IMR-90 (cell line): ENCODE measurements around the gene C16orf82. TPM values are rescaled to one million over a fixed set of nuclear protein-coding genes. Genes with fewer than 3 reads are reported as not detected.

Experiments used
- ATAC-seq: fragments of 200-7000 bp; cut with Tn5 transposase; 2 replicates; pipeline ENCODE4 v1.9.1; 2020; ENCODE audit warnings: low read depth, mild to moderate bottlenecking, moderate library complexity
- BruUV-seq: library from RNA; stranded (reverse); fragments of 400-500 nt; replicated peaks from 2 replicates; lab custom pipeline; 2021; lab: Mats Ljungman, UMichigan
- CTCF ChIA-PET: fragments of 300-600 bp; formaldehyde crosslinking; extraction: SDS; loops from one replicate; lab custom pipeline; 2021; ENCODE audit warnings: antibody characterized with exemption; lab: Yijun Ruan, JAX
- POLR2A ChIA-PET: fragments of 300-600 bp; sonication (Branson Sonifier 250); formaldehyde crosslinking; loops from one replicate; lab custom pipeline; 2022; ENCODE audit warnings: antibody characterized with exemption; ENCODE audit not compliant: unreplicated experiment; lab: Charles Lee
- DNase-seq: peaks from one replicate; pipeline ENCODE4 v3.0.0; 2013
- H2AFZ ChIP-seq: replicated peaks from 2 replicates; pipeline ENCODE3; 2013; ENCODE audit warnings: low read length, mild to moderate bottlenecking; ENCODE audit not compliant: poor library complexity
- H2AK5ac ChIP-seq: 2 replicates; pipeline ENCODE4 v1.6.1; 2013; ENCODE audit warnings: low read depth, low read length, inconsistent platforms
- H2AK9ac ChIP-seq: replicated peaks from 2 replicates; pipeline ENCODE3; 2013; ENCODE audit warnings: mild to moderate bottlenecking, low read depth, low read length, moderate library complexity; ENCODE audit not compliant: poor library complexity
- H2BK120ac ChIP-seq: 2 replicates; pipeline ENCODE4 v1.6.1; 2013; ENCODE audit warnings: low read depth, low read length, inconsistent platforms
- H2BK15ac ChIP-seq: 3 replicates; pipeline ENCODE4 v1.6.1; 2013; ENCODE audit warnings: low read depth, low read length, inconsistent platforms
- H2BK20ac ChIP-seq: 2 replicates; pipeline ENCODE4 v1.6.1; 2013; ENCODE audit warnings: low read depth, mild to moderate bottlenecking, inconsistent platforms, low read length, moderate library complexity
- H2BK5ac ChIP-seq: 2 replicates; pipeline ENCODE4 v1.6.1; 2013; ENCODE audit warnings: mild to moderate bottlenecking, low read depth, low read length, inconsistent platforms; ENCODE audit not compliant: poor library complexity, severe bottlenecking
- H3K14ac ChIP-seq: replicated peaks from 2 replicates; pipeline ENCODE4 v1.6.1; 2013; ENCODE audit warnings: low read depth, low read length, inconsistent platforms
- H3K18ac ChIP-seq: 2 replicates; pipeline ENCODE4 v1.6.1; 2013; ENCODE audit warnings: low read depth, low read length, control low read depth
- H3K23ac ChIP-seq: 2 replicates; pipeline ENCODE4 v1.6.1; 2013; ENCODE audit warnings: low read depth, low read length, inconsistent platforms
- H3K27ac ChIP-seq: 2 replicates; pipeline ENCODE4 v1.5.1; 2013; ENCODE audit warnings: mild to moderate bottlenecking, control low read depth, low read length; ENCODE audit not compliant: insufficient read depth
- H3K27me3 ChIP-seq: 2 replicates; pipeline ENCODE4 v1.6.1; 2013; ENCODE audit warnings: low read length; ENCODE audit not compliant: control insufficient read depth, insufficient read depth
- H3K36me3 ChIP-seq: 2 replicates; pipeline ENCODE4 v1.6.1; 2013; ENCODE audit warnings: low read length, mixed read lengths; ENCODE audit not compliant: control insufficient read depth, insufficient read depth
- H3K4ac ChIP-seq: 2 replicates; pipeline ENCODE4 v1.6.1; 2013; ENCODE audit warnings: low read depth, low read length, inconsistent platforms
- H3K4me1 ChIP-seq: 2 replicates; pipeline ENCODE4 v1.6.1; 2013; ENCODE audit warnings: low read length, mixed read lengths; ENCODE audit not compliant: control insufficient read depth, insufficient read depth
- H3K4me2 ChIP-seq: 2 replicates; pipeline ENCODE4 v1.6.1; 2013; ENCODE audit warnings: low read depth, mild to moderate bottlenecking, control low read depth, low read length, moderate library complexity
- H3K4me3 ChIP-seq: 2 replicates; pipeline ENCODE4 v1.5.1; 2013; ENCODE audit warnings: low read depth, mild to moderate bottlenecking, control low read depth, low read length, moderate library complexity; ENCODE audit not compliant: insufficient read depth
- H3K56ac ChIP-seq: 2 replicates; pipeline ENCODE4 v1.6.1; 2013; ENCODE audit warnings: low read length, inconsistent platforms; ENCODE audit not compliant: insufficient read depth; ENCODE audit errors: extremely low read depth
- H3K79me1 ChIP-seq, 2 experiments: 2 replicates each; pipeline ENCODE4 v1.6.1; 2013; ENCODE audit warnings: low read length in 2 of 2, inconsistent platforms in 1 of 2, low read depth in 1 of 2
- H3K9ac ChIP-seq: 2 replicates; pipeline ENCODE4 v1.6.1; 2013; ENCODE audit warnings: low read depth, low read length, control low read depth
- H3K9me1 ChIP-seq: 2 replicates; pipeline ENCODE4 v1.6.1; 2013; ENCODE audit warnings: low read length, inconsistent platforms; ENCODE audit not compliant: insufficient read depth
- H3K9me3 ChIP-seq: 2 replicates; pipeline ENCODE4 v1.6.1; 2013; ENCODE audit warnings: low read length; ENCODE audit not compliant: control insufficient read depth, insufficient read depth
- H4K20me1 ChIP-seq: 2 replicates; pipeline ENCODE4 v1.6.1; 2013; ENCODE audit warnings: low read length, inconsistent platforms; ENCODE audit not compliant: insufficient read depth
- H4K5ac ChIP-seq: 2 replicates; pipeline ENCODE4 v1.6.1; 2013; ENCODE audit warnings: mild to moderate bottlenecking, low read depth, low read length, control low read depth
- H4K8ac ChIP-seq, 2 experiments: 2 replicates each; pipeline ENCODE4 v1.6.1; 2013; ENCODE audit warnings: low read depth in 2 of 2, low read length in 2 of 2, control low read depth in 1 of 2, inconsistent platforms in 1 of 2
- H4K91ac ChIP-seq: 2 replicates; pipeline ENCODE4 v1.6.1; 2013; ENCODE audit warnings: low read depth, low read length, inconsistent platforms; ENCODE audit not compliant: insufficient read depth
- CEBPB ChIP-seq: IDR thresholded peaks from 2 replicates; pipeline ENCODE4 v1.6.1; 2012; ENCODE audit warnings: low read depth, low read length, improper control_type of control experiment
- CHD1 ChIP-seq: IDR thresholded peaks from 2 replicates; pipeline ENCODE4 v1.6.1; 2012; ENCODE audit warnings: low read depth, low read length, improper control_type of control experiment
- CTCF ChIP-seq: conservative IDR thresholded peaks from 2 replicates; pipeline ENCODE4 v1.5.1; 2012; ENCODE audit warnings: mild to moderate bottlenecking, low read depth, low read length, improper control_type of control experiment
- ELK1 ChIP-seq: fragments of 150-350 bp; IDR thresholded peaks from 2 replicates; pipeline ENCODE4 v1.6.1; 2016; ENCODE audit warnings: low read depth, mild to moderate bottlenecking, low read length, moderate library complexity, borderline replicate concordance
- MAFK ChIP-seq: IDR thresholded peaks from 2 replicates; pipeline ENCODE4 v1.6.1; 2012; ENCODE audit warnings: low read depth, low read length, improper control_type of control experiment
- MXI1 ChIP-seq: IDR thresholded peaks from 2 replicates; pipeline ENCODE4 v1.6.1; 2012; ENCODE audit warnings: low read depth, mild to moderate bottlenecking, low read length, moderate library complexity, borderline replicate concordance
- NFE2L2 ChIP-seq: fragments of 150-350 bp; IDR thresholded peaks from 2 replicates; pipeline ENCODE4 v1.6.1; 2016; ENCODE audit warnings: low read depth, mild to moderate bottlenecking, low read length
- RFX5 ChIP-seq: IDR thresholded peaks from 2 replicates; pipeline ENCODE4 v1.8.0; 2012; ENCODE audit warnings: low read depth, mild to moderate bottlenecking, low read length, moderate library complexity
- USF2 ChIP-seq: fragments of 150-350 bp; IDR thresholded peaks from 2 replicates; pipeline ENCODE4 v1.6.1; 2017; ENCODE audit warnings: mild to moderate bottlenecking, antibody characterized with exemption, low read length, low read depth
- WGBS, 2 experiments: methylation state at CpG; one replicate each; pipeline versions ENCODE4 v1.1.5 to v1.1.7; 2013; ENCODE audit warnings: missing lambda C conversion rate in 2 of 2; ENCODE audit not compliant: insufficient read length in 1 of 2; ENCODE audit errors: extremely low coverage in 2 of 2; 5-methylcytosine and 5-hydroxymethylcytosine counted together
- dilution Hi-C: fragments of 300-500 bp; cut with HindIII; formaldehyde crosslinking; loops from one replicate; pipeline ENCODE4 v1.14.3; 2018; ENCODE audit warnings: low sequenced_read_pairs; ENCODE audit not compliant: unreplicated experiment
- in situ Hi-C: fragments of 300-500 bp; cut with MboI; formaldehyde crosslinking; loops from 3 replicates; pipeline ENCODE4 v1.14.3; 2019; ENCODE audit warnings: low sequenced_read_pairs, inconsistent platforms, mixed read lengths
- intact Hi-C: fragments of 100-400 bp; cut with micrococcal nuclease; formaldehyde crosslinking; loops from 2 replicates; pipeline ENCODE4 v1.10.0; 2022
- polyA plus RNA-seq, 3 experiments: library from polyadenylated mRNA; depleted of rRNA; stranded (reverse); fragments of >200 nt; gene quantifications; 2 replicates each; pipeline ENCODE4 v1.2.3, GENCODE V29; 2012; ENCODE audit warnings: low replicate concordance in 1 of 3
- total RNA-seq: library from RNA; depleted of rRNA; stranded (reverse); fragments of >200 nt; gene quantifications from 2 replicates; pipeline ENCODE4 v1.2.3, GENCODE V29; 2012

Gene C16orf82
- total and polyA plus RNA-seq, 2 of the 4 experiments (the other 2 are of a cell fraction): not detected

- Histone ChIP-seq H4K8ac (no peak overlapping the region), H2AK9ac (no peak overlapping the region), H3K27ac (no peak overlapping the region), H2AK5ac (no peak overlapping the region), H3K9me1 (no peaks in the 10 kb centered on the region), H2BK120ac (no peak overlapping the region), H3K4ac (no peak overlapping the region), H3K56ac (no peak overlapping the region), H4K5ac (no peak overlapping the region), H2BK15ac (no peak overlapping the region), H3K4me1 (no peaks in the 10 kb centered on the region), H3K36me3 (no peaks in the 10 kb centered on the region), H3K23ac (no peak overlapping the region), H3K4me2 (no peak overlapping the region), H3K9me3 (no peaks in the 10 kb centered on the region), H2BK5ac (no peak overlapping the region), H4K20me1 (no peaks in the 10 kb centered on the region), H3K27me3 (no peaks in the 10 kb centered on the region; the same call in 1 of the 2 replicates), H2BK20ac (no peak overlapping the region), H3K4me3 (no peak overlapping the region), H3K18ac (no peak overlapping the region), H3K9ac (no peak overlapping the region), H3K79me1 (no peaks in the 10 kb centered on the region), H2AFZ (no peak overlapping the region), H4K91ac (no peak overlapping the region), H3K14ac (no peak overlapping the region)
- ATAC-seq (no peak), DNase-seq (no peak)
- BruUV-seq: no TSS peak
- no peak for TF ChIP-seq ELK1
- no peak for TF ChIP-seq CTCF
- TF ChIP-seq USF2: no peak
- no peak for TF ChIP-seq RFX5
- no peak for TF ChIP-seq NFE2L2
- TF ChIP-seq MXI1: no peak
- no peak for TF ChIP-seq CHD1
- no peak for TF ChIP-seq MAFK
- TF ChIP-seq CEBPB: no peak
- ChIA-PET CTCF (interaction anchor here (1.1 kb wide), 1 partner anchor 9 kb away, joined by 9 read pairs; no protein-coding TSS in a partner anchor), POLR2A (no interaction called here)
- intact Hi-C loops (no loop called here), dilution Hi-C loops (no loop called here), in situ Hi-C loops (no loop called here)
- WGBS, 2 experiments: 100% methylated on average over 2 of the region's 5 CpGs; no CpG with 5 or more reads in 1 of the 2 experiments
Measured at GRCh38 chr16:27118526-27118925, 51.8 kb downstream of the C16orf82 start.
